Activated CD8-positive, alpha-beta T cell treated with anti-CD3 and anti-CD28 coated beads, Interleukin-2, amount 10 ng/mL, durations not matched to agents 7 days and 5 days (primary cell): Measurements from ENCODE around the gene KLHL13. TPM values are rescaled to one million over a fixed set of nuclear protein-coding genes. Genes with fewer than 3 reads are reported as not detected.
"Not testable (repeated sequence)": the region's sequence is repeated elsewhere in the genome, so short reads cannot be mapped to it uniquely, and the experiment has no call there.

Experiments used
- ATAC-seq: fragments of 150-1000 bp; cut with Tn5 transposase; one replicate; pipeline ENCODE4 v1.10.0; 2021; ENCODE audit warnings: moderate library complexity
- CTCF ChIA-PET: fragments of 350-600 bp; sonication (Branson Sonifier 250); formaldehyde crosslinking; loops from one replicate; lab custom pipeline; 2021; ENCODE audit warnings: antibody characterized with exemption; lab: Charles Lee
- POLR2A ChIA-PET: fragments of 350-600 bp; sonication (Branson Sonifier 250); formaldehyde crosslinking; loops from one replicate; lab custom pipeline; 2021; ENCODE audit warnings: antibody characterized with exemption; lab: Charles Lee
- DNase-seq: peaks from one replicate; pipeline ENCODE4 v3.0.0-alpha.2; 2020
- H3K27ac Mint-ChIP-seq: one replicate; pipeline ENCODE4 v1.8.0; 2021; ENCODE audit warnings: mild to moderate bottlenecking, mixed read lengths
- H3K27me3 Mint-ChIP-seq: one replicate; pipeline ENCODE4 v1.8.0; 2021; ENCODE audit warnings: low read depth, mixed read lengths
- H3K36me3 Mint-ChIP-seq: one replicate; pipeline ENCODE4 v1.8.0; 2021; ENCODE audit warnings: low read depth, mixed read lengths
- H3K4me1 Mint-ChIP-seq: one replicate; pipeline ENCODE4 v1.8.0; 2021; ENCODE audit warnings: low read depth, mixed read lengths
- H3K4me3 Mint-ChIP-seq: one replicate; pipeline ENCODE4 v1.8.0; 2021; ENCODE audit warnings: mild to moderate bottlenecking, mixed read lengths
- H3K9me3 Mint-ChIP-seq: one replicate; pipeline ENCODE4 v1.8.0; 2022; ENCODE audit warnings: mixed read lengths; ENCODE audit not compliant: insufficient read depth
- total RNA-seq, 2 experiments: library from RNA; stranded (reverse); gene quantifications; one replicate each; pipeline ENCODE4 v1.2.3, GENCODE V29; 2021

The KLHL13 gene, protein sequence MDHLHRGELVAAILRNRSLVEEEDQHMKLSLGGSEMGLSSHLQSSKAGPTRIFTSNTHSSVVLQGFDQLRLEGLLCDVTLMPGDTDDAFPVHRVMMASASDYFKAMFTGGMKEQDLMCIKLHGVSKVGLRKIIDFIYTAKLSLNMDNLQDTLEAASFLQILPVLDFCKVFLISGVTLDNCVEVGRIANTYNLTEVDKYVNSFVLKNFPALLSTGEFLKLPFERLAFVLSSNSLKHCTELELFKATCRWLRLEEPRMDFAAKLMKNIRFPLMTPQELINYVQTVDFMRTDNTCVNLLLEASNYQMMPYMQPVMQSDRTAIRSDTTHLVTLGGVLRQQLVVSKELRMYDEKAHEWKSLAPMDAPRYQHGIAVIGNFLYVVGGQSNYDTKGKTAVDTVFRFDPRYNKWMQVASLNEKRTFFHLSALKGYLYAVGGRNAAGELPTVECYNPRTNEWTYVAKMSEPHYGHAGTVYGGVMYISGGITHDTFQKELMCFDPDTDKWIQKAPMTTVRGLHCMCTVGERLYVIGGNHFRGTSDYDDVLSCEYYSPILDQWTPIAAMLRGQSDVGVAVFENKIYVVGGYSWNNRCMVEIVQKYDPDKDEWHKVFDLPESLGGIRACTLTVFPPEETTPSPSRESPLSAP
- total RNA-seq: under 1 TPM in 1 of 2 experiments, not detected in 1; 0.08 TPM

DNA sequence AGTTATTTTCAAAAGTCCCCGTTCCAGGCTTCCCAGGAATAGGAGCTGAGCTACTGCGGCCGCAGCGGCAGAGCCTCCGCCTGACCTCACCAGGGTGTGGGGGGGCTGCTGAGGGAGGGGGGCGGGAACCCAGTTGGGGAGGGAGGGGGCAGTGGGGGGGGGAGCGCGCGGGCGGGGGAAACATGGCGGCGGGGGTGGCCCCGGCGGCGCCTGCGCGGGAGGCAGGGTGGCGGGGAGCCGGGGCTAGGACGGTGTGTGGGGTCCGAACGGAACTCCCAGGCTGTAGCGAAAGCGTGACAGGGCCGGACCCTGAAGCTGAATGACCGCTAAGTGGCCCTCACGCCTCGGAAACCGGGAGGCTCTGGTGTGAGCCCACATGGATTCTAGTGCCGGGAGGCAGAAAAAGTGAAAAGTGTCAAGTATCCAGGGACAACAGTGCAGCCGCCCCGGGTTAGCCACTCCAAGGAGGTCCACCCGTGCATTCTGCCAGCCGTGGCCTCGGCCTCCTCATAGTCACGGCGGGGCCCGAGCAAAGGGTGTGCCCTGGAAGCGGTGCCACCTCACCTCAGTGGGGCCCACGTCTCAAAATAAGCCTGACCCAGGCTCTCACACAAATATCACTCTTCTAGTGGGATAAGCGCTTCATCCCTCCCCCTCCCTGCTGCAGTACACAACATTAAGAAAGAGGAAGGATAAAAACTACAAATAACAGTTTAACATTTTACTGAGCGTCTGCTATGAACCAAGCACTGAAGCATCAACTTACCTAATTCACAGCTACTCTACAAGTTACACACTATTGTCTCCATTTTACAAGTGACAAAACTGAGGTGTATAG lies at the start of gene KLHL13:
Gene KLHL13, minus strand, starts transcription at position 98 of the 838 bp plus-strand sequence. CDS start 88,337 bp downstream, outside the sequence.
- Mint-ChIP-seq H3K4me3 (peak within 1 kb of the TSS; percentile 66), H3K9me3 (no peaks in the 10 kb centered on the region), H3K4me1 (peaks cover 4% of the 10 kb centered on the region), H3K27me3 (peaks cover 13% of the 10 kb centered on the region), H3K27ac (no peak within 1 kb of the TSS), H3K36me3 (no peaks in the 10 kb centered on the region)
- ChIA-PET CTCF (no interaction called here), POLR2A (no interaction called here)
- ATAC-seq (peak; percentile 44), DNase-seq (peak; percentile 20)

DNA sequence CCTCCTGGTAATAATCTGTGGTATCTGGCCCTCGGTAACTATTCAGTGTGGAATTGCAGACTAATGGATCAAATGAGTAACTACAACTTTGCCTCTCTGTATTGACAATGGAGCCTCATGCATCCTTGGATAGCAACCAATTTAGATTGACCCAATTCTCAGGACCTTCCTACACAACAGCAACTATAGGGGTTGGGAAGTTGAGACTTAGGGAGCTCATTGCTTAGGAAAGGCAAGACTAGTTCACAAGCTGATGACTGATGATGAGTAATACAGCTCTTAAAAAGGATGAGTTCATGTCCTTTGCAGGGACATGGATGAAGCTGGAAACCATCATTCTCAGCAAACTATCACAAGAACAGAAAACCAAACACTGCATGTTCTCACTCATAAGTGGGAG lies 47.5 kb upstream of the KLHL13 start:
- Mint-ChIP-seq H3K27ac (no peak overlapping the region), H3K36me3 (no peaks in the 10 kb centered on the region), H3K9me3 (no peaks in the 10 kb centered on the region), H3K4me1 (no peaks in the 10 kb centered on the region), H3K27me3 (no peaks in the 10 kb centered on the region), H3K4me3 (no peak overlapping the region)
- CTCF ChIA-PET: no interaction called here
- POLR2A ChIA-PET: no interaction called here
- ATAC-seq (no peak), DNase-seq (no peak)

DNA sequence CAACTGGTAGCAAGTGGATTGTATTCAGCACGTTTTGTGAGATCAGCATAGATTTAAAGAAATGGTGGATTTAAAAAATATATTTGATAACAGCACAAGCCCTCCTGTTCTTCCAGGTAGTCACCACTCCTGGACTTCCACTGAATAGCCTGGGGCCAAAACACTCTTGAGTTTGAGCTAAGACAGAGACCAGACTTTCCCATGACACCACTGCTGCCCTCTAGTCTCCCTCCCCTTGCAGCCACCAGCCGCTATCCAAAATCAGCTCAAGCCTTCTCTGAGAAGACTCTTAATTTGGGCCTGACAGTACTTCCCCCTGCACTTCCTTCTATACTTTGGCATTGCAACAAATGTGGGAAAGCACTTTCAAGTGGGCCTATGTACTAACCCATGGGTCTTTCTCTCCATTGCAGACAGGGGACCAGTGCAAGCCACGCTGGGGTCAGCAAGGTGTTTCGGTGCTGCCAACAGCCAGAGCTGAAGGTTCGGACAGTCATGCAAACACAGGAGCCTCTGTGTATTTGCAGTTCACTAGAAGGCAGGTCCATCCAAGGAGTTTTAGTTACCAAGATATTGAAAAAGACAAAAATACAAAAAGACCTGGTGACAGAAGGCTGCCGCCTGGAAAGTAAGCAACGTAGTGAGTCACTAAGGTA lies 40.5 kb upstream of the KLHL13 start:
- ChIA-PET CTCF (no interaction called here), POLR2A (no interaction called here)
- no peak overlapping the region for H3K27ac Mint-ChIP-seq
- DNase-seq (no peak), ATAC-seq (no peak)
- H3K9me3 Mint-ChIP-seq: no peaks in the 10 kb centered on the region
- H3K4me3 Mint-ChIP-seq: no peak overlapping the region
- no peaks in the 10 kb centered on the region for H3K27me3 Mint-ChIP-seq
- H3K4me1 Mint-ChIP-seq: no peaks in the 10 kb centered on the region
- H3K36me3 Mint-ChIP-seq: no peaks in the 10 kb centered on the region

DNA sequence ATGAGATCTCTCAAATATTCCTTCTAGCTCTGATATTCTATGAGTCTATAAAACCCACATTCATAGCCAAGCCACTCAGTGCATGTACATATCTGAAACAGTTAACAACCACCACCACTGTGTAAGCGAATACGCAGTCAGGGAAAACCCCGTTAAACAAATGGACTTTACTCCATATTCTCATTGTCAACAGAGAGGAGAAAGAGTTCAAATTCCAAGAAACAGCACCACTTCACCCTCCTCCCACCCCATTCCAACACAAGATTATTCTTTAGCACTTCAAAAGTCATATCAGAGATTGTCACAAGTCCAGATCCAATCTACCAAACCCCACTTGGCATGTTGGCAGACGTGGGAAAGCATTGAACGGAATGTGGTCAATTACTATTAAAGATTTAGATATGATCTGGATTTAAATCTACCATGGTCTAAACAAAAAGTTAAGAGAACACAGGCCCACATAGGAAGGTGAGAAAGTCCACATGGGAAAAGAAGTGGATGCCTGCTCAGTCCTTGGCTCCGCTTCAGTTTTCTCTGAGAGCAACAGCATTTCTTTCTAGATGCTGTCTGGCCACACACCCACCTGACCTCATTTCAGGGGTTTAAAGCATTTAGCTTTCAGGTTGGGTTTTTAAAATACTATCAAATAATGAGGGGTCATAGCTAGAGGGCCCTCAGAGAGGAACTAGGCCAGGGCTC lies 39.8 kb upstream of the KLHL13 start:
- ATAC-seq (no peak), DNase-seq (no peak)
- Mint-ChIP-seq H3K9me3 (no peaks in the 10 kb centered on the region), H3K36me3 (no peaks in the 10 kb centered on the region), H3K4me3 (no peak overlapping the region), H3K4me1 (no peaks in the 10 kb centered on the region), H3K27me3 (no peaks in the 10 kb centered on the region), H3K27ac (no peak overlapping the region)
- ChIA-PET POLR2A (no interaction called here), CTCF (no interaction called here)

DNA sequence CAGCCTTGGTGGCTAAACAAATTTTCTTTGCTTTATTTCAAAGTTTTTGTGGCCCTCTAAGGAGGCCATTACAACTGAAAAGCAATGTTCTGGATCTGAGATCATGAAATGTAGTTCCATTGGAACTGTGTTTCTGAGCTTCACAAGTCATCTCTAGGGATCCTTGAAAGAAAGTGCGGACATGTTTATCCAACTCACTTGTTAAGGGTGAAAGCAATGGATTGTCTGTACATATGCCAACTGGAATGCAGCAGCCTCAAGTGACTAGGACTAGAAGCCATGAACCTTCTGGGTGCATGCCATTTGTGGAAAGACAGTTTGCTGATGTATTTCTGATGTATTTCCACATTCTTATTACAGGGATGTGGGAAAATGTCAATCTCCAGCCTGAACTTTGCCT lies 36.7 kb upstream of the KLHL13 start:
- DNase-seq (no peak), ATAC-seq (no peak)
- no peaks in the 10 kb centered on the region for H3K4me1 Mint-ChIP-seq
- no peaks in the 10 kb centered on the region for H3K36me3 Mint-ChIP-seq
- ChIA-PET POLR2A (no interaction called here), CTCF (no interaction called here)
- no peaks in the 10 kb centered on the region for H3K27me3 Mint-ChIP-seq
- no peaks in the 10 kb centered on the region for H3K9me3 Mint-ChIP-seq
- H3K27ac Mint-ChIP-seq: no peak overlapping the region
- no peak overlapping the region for H3K4me3 Mint-ChIP-seq

DNA sequence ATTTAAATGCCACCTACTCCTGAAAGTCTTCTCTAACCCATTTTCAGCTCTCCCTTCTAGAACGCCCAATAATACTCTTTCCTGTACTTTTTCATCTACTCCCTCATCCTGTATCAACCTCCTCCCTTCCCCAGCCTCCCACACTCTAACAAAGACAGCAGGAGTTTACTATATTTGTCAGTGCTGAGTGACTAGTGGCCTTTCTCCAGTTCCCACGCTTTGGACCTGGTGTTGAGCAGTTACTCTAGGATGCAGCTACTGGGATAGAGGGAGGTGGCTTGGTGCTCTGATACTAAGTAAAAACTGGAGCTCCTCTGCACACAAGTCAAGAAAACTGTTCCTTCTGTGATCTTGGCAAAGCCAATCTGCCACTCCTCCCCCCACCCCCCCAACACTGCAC lies 36.1 kb upstream of the KLHL13 start:
- Mint-ChIP-seq H3K36me3 (no peaks in the 10 kb centered on the region), H3K4me1 (no peaks in the 10 kb centered on the region), H3K27me3 (no peaks in the 10 kb centered on the region), H3K27ac (no peak overlapping the region), H3K4me3 (no peak overlapping the region), H3K9me3 (no peaks in the 10 kb centered on the region)
- CTCF ChIA-PET: no interaction called here
- no peak for ATAC-seq
- POLR2A ChIA-PET: no interaction called here
- DNase-seq: no peak

DNA sequence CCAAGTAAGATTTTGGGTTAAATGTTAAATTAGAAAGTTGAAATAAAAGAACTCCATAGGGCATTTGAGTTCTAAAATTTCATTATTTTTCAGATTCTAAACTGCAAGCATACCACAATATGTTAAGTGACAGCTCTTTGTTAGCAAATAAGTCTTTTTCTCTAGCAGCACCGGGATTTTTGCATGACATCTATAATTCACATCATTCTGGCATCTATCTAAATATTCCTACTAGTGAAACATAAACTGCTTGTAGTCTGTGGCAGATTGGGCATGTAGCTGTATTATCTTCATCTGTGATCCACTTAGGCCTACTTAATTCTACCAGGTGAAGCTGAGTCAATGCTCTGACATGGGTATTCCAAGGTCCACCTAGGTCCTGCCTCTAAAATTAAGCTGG lies 32.1 kb upstream of the KLHL13 start:
- Mint-ChIP-seq H3K27ac (no peak overlapping the region), H3K9me3 (no peaks in the 10 kb centered on the region), H3K27me3 (no peaks in the 10 kb centered on the region), H3K4me1 (no peaks in the 10 kb centered on the region), H3K36me3 (no peaks in the 10 kb centered on the region), H3K4me3 (no peak overlapping the region)
- ChIA-PET CTCF (no interaction called here), POLR2A (no interaction called here)
- ATAC-seq (no peak), DNase-seq (no peak)

DNA sequence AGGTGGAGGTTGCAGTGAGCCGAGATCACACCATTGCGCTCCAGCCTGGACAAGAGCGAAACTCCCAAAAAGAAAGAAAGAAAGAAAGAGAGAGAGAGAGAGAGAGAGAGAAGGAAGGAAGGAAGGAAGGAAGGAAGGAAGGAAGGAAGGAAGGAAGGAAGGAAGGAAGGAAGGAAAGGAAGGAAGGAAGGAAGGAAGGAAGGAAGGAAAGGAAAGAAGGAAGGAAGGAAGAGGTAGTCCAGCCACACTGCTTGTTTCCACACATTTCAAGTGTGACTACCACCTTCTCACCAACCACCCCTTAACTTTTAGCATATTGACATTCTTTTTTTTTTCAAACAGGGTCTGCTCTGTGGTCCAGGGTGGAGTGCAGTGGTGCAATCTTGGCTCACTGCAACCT lies 31.2 kb upstream of the KLHL13 start:
- H3K9me3 Mint-ChIP-seq, CTCF ChIA-PET: not testable (repeated sequence)

DNA sequence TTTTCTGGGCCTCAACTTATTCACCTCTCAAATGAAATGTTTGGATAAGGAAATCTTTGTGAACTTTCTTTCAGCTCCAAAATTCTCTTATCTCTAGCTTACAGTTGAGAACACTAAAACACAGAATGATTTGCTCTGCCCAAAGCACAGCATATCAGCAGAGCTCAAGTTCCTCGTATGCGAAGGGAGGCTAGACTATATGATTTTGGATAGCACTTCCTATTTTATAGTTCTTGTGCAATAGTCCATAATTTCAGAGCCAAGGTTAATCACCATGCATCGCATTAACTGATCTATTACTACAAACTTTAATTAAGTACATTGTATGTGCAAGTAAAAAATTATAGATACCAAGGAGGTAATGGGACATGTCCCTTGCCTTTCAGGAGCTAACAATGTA lies 27.0 kb upstream of the KLHL13 start:
- no peak overlapping the region for H3K27ac Mint-ChIP-seq
- no peak overlapping the region for H3K4me3 Mint-ChIP-seq
- no peaks in the 10 kb centered on the region for H3K36me3 Mint-ChIP-seq
- no peak for ATAC-seq
- POLR2A ChIA-PET: no interaction called here
- no peak for DNase-seq
- CTCF ChIA-PET: no interaction called here
- no peaks in the 10 kb centered on the region for H3K27me3 Mint-ChIP-seq
- H3K9me3 Mint-ChIP-seq: no peaks in the 10 kb centered on the region
- no peaks in the 10 kb centered on the region for H3K4me1 Mint-ChIP-seq

More for the DNA sequence above, 31.2 kb upstream of the KLHL13 start:
- ATAC-seq, H3K4me3 Mint-ChIP-seq, H3K27me3 Mint-ChIP-seq, POLR2A ChIA-PET, H3K36me3 Mint-ChIP-seq, H3K27ac Mint-ChIP-seq, H3K4me1 Mint-ChIP-seq, DNase-seq: not testable (repeated sequence)

DNA sequence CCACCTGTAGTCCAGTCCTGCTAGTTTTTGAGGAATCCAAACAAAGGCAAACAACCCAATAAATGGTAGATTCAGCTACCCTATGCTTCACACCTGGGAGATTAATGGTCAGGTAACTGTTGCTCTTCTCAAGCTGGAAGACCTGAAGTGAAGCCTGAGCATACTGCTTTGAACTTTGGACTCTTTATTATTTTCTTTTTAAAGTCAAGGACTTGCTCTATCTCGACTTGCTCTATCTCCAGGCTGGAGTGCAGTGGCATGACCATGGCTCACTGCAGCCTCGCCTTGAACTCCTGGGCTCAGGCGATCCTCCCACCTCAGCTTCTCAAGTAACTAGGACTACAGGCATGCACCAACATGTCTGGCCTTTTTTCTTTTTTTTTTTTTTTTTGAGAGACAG lies 14.7 kb upstream of the KLHL13 start:
- DNase-seq: no peak
- CTCF ChIA-PET: no interaction called here
- H3K4me3 Mint-ChIP-seq: no peak overlapping the region
- no peaks in the 10 kb centered on the region for H3K9me3 Mint-ChIP-seq
- H3K4me1 Mint-ChIP-seq: no peaks in the 10 kb centered on the region
- no peaks in the 10 kb centered on the region for H3K27me3 Mint-ChIP-seq
- no peak overlapping the region for H3K27ac Mint-ChIP-seq
- no peak for ATAC-seq
- H3K36me3 Mint-ChIP-seq: no peaks in the 10 kb centered on the region
- POLR2A ChIA-PET: no interaction called here

DNA sequence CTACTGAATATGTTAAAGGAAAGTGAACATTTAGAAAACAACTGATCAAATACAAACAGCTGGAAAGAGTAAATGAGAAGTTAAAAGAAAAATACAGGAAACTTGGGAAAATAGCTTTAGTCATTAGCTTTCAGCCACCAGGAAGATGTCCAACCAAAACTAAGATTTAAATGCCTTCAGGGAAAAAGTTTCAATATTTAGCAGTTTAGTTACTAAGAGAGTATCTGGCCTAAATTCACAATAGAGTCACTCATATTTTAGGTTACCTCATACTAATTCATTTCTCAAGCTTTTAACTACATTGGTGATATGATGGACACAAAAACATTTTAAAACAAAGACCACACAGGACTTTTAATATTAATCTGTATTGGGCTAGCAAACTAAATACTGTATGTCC lies 13.1 kb upstream of the KLHL13 start:
- CTCF ChIA-PET: no interaction called here
- Mint-ChIP-seq H3K9me3 (no peaks in the 10 kb centered on the region), H3K27ac (no peak overlapping the region), H3K4me3 (no peak overlapping the region), H3K4me1 (peaks cover 4% of the 10 kb centered on the region), H3K27me3 (no peaks in the 10 kb centered on the region), H3K36me3 (no peaks in the 10 kb centered on the region)
- no peak for ATAC-seq
- POLR2A ChIA-PET: no interaction called here
- DNase-seq: no peak
